ENCODE measurements around the gene C1orf35.
A peak's percentile ranks its signal among the peaks of the same experiment; 100 is the strongest.
"Not testable (repeated sequence)": the region's sequence is repeated elsewhere in the genome, so short reads cannot be mapped to it uniquely, and the experiment has no call there.

C1orf35 gene

GRCh38 chr1:228142155-228142691 lies 39.1 kb upstream of the C1orf35 start:
- DNase-seq (ENCODE audit: low spot score), result no peak

DNA sequence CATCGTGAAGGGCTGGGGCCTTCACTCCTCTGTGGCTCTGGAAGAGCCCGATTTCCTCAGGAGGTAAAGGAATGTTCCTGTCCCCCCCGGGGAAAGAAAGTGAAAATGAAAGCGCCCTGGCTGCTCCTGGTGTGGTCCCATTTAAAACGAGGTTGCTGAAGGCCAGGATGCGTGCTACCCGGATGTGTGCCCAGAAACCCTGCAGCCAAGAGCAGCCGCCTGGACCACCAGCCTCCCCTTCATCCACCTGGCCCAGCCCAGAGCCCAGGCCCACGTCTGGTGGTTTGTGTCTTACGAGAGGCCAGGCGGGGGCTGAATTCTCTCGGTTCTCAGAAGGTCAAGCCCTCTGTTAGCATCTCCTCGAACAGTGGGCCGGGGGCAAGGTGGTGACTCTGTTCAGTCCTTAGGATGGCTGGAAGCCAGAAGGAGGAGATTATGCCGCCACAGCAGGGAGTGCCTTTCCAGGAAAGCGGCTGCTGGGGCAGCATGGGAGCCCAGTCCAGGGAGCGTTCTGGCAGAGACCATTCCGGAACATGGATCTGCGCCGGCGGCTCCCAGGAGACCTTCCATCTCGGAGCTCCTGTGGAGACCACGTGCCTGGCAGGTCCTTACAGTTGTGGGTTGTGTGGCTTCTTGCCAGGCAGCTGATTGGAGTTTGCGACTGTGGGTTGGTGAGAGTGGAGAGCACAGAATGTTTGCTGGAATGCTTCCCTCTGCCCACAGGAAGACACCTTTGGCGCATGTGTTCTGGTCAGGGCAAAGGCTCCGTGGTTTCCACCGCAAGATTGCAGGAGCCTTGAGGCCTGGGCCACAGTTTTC lies 38.3 kb upstream of the C1orf35 start:
- no peak for DNase-seq (ENCODE audit: low spot score)

DNA sequence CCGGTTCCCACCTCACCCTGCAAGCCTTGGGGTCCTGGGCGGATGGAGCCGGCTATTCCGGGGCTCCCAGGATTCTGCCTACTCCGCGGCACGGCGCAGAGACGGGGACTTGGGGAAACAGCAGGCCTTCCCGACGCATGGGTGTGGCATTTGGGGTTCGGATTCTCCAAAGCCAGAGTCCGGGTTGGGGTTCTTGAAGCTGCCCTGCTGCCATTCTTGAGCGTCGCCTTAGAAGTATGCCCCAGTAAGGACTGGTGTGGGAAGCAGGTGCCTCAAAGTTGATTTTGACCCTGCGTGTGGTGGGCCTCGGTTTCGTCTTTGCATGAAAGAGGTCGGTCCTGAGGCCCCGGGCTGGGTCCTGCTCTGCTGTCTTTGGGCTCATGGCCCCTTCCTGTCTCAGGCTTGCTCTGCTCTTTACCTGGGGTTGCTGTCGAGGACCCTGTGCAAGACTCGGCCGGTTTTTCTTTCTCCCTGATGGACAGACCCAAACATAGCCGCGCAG lies 37.6 kb upstream of the C1orf35 start:
- DNase-seq (ENCODE audit: low spot score), result no peak

- DNase-seq (ENCODE audit: low spot score), result peak; percentile 96
These were observed 37.0 kb upstream of the C1orf35 start, which contains the start of gene GUK1 for GRCh38 chr1:228139931-228140723. TSS of gene GUK1 (plus strand) at chr1:228140279. CDS start at chr1:228140303, 24 bp downstream.

- no peak for DNase-seq (ENCODE audit: low spot score)
These were observed 36.3 kb upstream of the C1orf35 start for GRCh38 chr1:228139406-228139930.

GRCh38 chr1:228136901-228137300 lies 33.8 kb upstream of the C1orf35 start:
- DNase-seq (ENCODE audit: low spot score), result no peak

GRCh38 chr1:228134591-228134990 lies 31.5 kb upstream of the C1orf35 start:
- DNase-seq (ENCODE audit: low spot score), result no peak

GRCh38 chr1:228131766-228132165 lies 28.6 kb upstream of the C1orf35 start:
- no peak for DNase-seq (ENCODE audit: low spot score)

- DNase-seq (ENCODE audit: low spot score), result no peak
These were observed 22.1 kb upstream of the C1orf35 start for GRCh38 chr1:228125185-228125584.

DNA sequence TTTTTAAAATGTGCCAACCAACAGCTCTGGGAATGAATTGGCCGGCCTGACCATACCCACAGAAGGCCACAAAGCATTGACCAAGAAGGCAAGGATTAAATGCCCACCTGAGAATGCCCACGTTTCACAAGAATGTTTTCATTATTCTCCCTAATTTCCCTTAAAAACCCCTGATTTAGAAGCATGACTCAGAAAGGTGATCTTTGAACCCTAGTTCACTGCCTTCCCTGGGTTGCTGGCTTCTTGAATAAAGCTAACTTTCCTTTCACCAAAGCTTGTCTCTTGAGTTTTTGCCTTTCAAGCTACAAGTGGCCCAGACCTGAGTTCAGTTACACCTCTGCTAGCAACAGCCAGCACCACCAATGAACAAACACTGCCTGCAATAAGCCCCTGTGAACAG lies 20.4 kb upstream of the C1orf35 start:
- no peak for DNase-seq (ENCODE audit: low spot score)

DNA sequence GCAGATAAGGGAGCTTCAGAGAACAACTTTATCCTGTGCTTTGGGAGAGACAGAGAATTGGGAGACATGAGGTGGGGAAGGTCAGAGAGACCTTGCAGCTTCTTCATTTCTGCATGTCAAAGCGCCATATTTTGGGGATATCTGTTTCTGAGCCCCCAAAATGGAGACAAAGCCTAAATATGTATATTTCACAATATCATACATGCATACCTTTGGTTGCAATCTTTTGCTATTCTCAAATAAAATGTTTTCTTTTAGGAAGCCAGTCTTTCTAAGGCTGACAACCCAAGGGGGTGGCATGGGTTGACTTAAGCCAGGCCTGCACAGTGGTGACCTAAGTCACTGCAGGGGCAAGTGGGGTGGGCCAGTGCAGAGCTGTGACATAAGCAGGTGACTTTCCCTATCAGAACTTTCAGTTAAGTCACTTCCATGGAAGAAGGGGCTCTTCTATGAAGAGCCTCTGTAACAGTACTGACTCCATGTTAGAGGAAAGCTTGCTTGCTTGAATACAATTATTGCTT lies 19.9 kb upstream of the C1orf35 start:
- no peak for DNase-seq (ENCODE audit: low spot score)

GRCh38 chr1:228120857-228121489 lies 17.8 kb upstream of the C1orf35 start:
- no peak for DNase-seq (ENCODE audit: low spot score)

- no peak for DNase-seq (ENCODE audit: low spot score)
These were observed 17.2 kb upstream of the C1orf35 start for GRCh38 chr1:228120351-228120750.

DNA sequence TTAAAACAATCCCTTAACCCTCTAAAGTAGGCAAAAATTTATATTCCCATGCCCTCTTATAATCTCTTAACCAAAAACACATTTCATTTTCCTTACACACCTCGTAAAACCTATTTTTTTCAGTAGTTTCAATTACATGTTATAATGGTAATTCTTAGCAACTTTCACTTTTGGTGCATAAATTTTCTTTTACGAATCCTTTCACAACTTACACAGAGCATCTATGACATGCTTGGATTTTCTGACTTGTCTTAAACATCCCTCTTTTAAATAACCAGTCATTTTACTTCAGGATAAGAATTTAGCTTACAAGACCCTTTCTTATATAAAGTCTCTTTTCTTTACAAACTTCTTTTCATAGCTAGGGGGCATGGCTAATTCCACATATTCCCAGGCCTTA lies 14.9 kb upstream of the C1orf35 start:
- DNase-seq (ENCODE audit: low spot score), result no peak

GRCh38 chr1:228117335-228117734 lies 14.2 kb upstream of the C1orf35 start:
- no peak for DNase-seq (ENCODE audit: low spot score)

GRCh38 chr1:228114827-228115226 lies 11.7 kb upstream of the C1orf35 start:
- no peak for DNase-seq (ENCODE audit: low spot score)

DNA sequence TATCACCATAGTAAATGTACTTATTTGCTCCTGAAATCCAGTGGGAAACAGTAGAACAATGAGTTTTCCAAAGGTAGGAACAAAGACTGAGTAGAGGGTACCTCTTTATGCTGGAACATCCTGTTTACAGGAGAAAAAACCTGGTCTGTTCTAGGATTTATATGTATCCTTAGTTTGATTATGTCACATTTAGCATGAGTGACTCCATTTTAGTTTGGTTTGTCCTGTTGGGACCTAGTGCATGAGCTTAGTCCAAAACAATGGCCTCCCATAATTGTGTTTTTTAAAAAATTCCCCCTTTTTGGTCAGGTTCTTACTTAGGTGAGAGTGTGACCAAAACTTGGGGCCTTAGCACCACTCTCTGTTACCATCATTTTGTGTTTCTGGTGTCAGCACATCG lies 9.5 kb upstream of the C1orf35 start:
- DNase-seq (ENCODE audit: low spot score), result no peak

DNA sequence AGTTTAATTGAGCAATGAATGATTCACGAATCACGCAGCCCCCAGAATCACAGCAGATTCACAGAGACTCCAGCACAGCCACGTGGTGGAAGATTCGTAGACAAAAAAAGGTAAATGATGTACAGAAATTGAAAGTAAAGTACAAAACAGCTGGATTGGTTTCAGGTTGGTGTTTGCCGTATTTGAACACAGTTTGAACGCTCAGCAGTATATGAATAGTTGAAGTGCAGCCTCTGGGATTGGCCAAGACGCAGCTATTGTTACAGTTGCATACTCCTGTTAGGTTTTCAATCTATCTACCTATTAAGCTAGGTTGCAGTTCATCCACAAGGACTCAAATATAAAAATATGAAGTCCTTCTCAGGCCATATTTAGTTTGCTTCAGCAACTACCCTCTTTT lies 9.0 kb upstream of the C1orf35 start:
- DNase-seq (ENCODE audit: low spot score), result no peak

- DNase-seq (ENCODE audit: low spot score), result not testable (repeated sequence)
These were observed 8.2 kb upstream of the C1orf35 start for GRCh38 chr1:228111315-228111714.

- no peak for DNase-seq (ENCODE audit: low spot score)
These were observed 7.4 kb upstream of the C1orf35 start for GRCh38 chr1:228110556-228110955.

GRCh38 chr1:228109962-228110488 lies 6.9 kb upstream of the C1orf35 start:
- DNase-seq (ENCODE audit: low spot score), result no peak
